ENCODE results near the gene CRYZL1.

CRYZL1 gene

GRCh38 chr21:33661146-33661545 lies 19.6 kb upstream of the CRYZL1 start:
- no peak for DNase-seq (ENCODE audit: low read depth)

- DNase-seq (ENCODE audit: low read depth), result no peak
Measured at GRCh38 chr21:33660406-33660805, 18.9 kb upstream of the CRYZL1 start.

GRCh38 chr21:33659568-33659949 lies 18.0 kb upstream of the CRYZL1 start:
- DNase-seq (ENCODE audit: low read depth), result no peak

GRCh38 chr21:33658919-33659567 lies 17.5 kb upstream of the CRYZL1 start:
- DNase-seq (ENCODE audit: low read depth), result no peak

- DNase-seq (ENCODE audit: low read depth), result no peak
Measured at GRCh38 chr21:33657124-33657820, 15.7 kb upstream of the CRYZL1 start.

GRCh38 chr21:33655588-33656221 lies 14.2 kb upstream of the CRYZL1 start:
- DNase-seq (ENCODE audit: low read depth), result peak; percentile 97

GRCh38 chr21:33654412-33654811 lies 12.9 kb upstream of the CRYZL1 start:
- no peak for DNase-seq (ENCODE audit: low read depth)

GRCh38 chr21:33651965-33652680 lies 10.6 kb upstream of the CRYZL1 start:
- DNase-seq (ENCODE audit: low read depth), result no peak

- no peak for DNase-seq (ENCODE audit: low read depth)
Measured at GRCh38 chr21:33650929-33651509, 9.5 kb upstream of the CRYZL1 start.

GRCh38 chr21:33650230-33650629 lies 8.7 kb upstream of the CRYZL1 start:
- no peak for DNase-seq (ENCODE audit: low read depth)

- no peak for DNase-seq (ENCODE audit: low read depth)
Measured at GRCh38 chr21:33648555-33648954, 7.0 kb upstream of the CRYZL1 start.

- no peak for DNase-seq (ENCODE audit: low read depth)
Measured at GRCh38 chr21:33647587-33647986, 6.0 kb upstream of the CRYZL1 start.

GRCh38 chr21:33645730-33646129 lies 4.2 kb upstream of the CRYZL1 start:
- no peak for DNase-seq (ENCODE audit: low read depth)

GRCh38 chr21:33644383-33645074 lies 3.0 kb upstream of the CRYZL1 start:
- DNase-seq (ENCODE audit: low read depth), result peak; percentile 60

- no peak for DNase-seq (ENCODE audit: low read depth)
Measured at GRCh38 chr21:33643658-33644311, 2.2 kb upstream of the CRYZL1 start.

GRCh38 chr21:33642896-33643657 lies 1.5 kb upstream of the CRYZL1 start:
- no peak for DNase-seq (ENCODE audit: low read depth)

- peak; percentile 96 for DNase-seq (ENCODE audit: low read depth)
Measured at GRCh38 chr21:33642027-33642895, 720 bp upstream of the CRYZL1 start, which contains the start of gene ITSN1. ITSN1 (plus strand) TSS chr21:33642501; CDS start chr21:33718829, 76,328 bp downstream.

GRCh38 chr21:33640697-33641351 lies 717 bp downstream of the CRYZL1 start:
- DNase-seq (ENCODE audit: low read depth), result no peak

- no peak for DNase-seq (ENCODE audit: low read depth)
Measured at GRCh38 chr21:33634254-33634653, 7.3 kb downstream of the CRYZL1 start.

Data from HS-5 (cell line).